GM23248 (cell line): ENCODE measurements around the gene ENO1. TPM values are rescaled to one million over a fixed set of nuclear protein-coding genes. Genes with fewer than 3 reads are reported as not detected.
"Not testable (repeated sequence)": the region's sequence is repeated elsewhere in the genome, so short reads cannot be mapped to it uniquely, and the experiment has no call there.

ENCODE experiments used
- DNase-seq: peaks from one replicate; pipeline ENCODE4 v3.0.0-alpha.2; 2015
- H2AFZ ChIP-seq: fragments of 200-600 bp; sonication (generic); 2 replicates; pipeline ENCODE4 v1.6.1; 2016; ENCODE audit warnings: antibody characterized with exemption
- H3F3A ChIP-seq: fragments of 200-600 bp; sonication (generic); 2 replicates; pipeline ENCODE4 v1.6.1; 2016; ENCODE audit warnings: mild to moderate bottlenecking, antibody characterized with exemption, mixed run types; ENCODE audit not compliant: insufficient read depth
- H3K27ac ChIP-seq: fragments of 200-600 bp; sonication (generic); 2 replicates; pipeline ENCODE4 v1.5.1; 2016; ENCODE audit warnings: mild to moderate bottlenecking
- H3K27me3 ChIP-seq: fragments of 200-600 bp; sonication (generic); replicated peaks from 2 replicates; pipeline ENCODE4 v1.6.1; 2016; ENCODE audit warnings: mild to moderate bottlenecking; ENCODE audit not compliant: insufficient read depth
- H3K36me3 ChIP-seq: fragments of 200-600 bp; sonication (generic); 2 replicates; pipeline ENCODE4 v1.6.1; 2016; ENCODE audit warnings: low read depth, mild to moderate bottlenecking
- H3K4me1 ChIP-seq: fragments of 200-600 bp; sonication (generic); 2 replicates; pipeline ENCODE4 v1.6.1; 2016; ENCODE audit warnings: mild to moderate bottlenecking; ENCODE audit not compliant: insufficient read depth
- H3K4me2 ChIP-seq: fragments of 200-600 bp; sonication (generic); one replicate; pipeline ENCODE4 v1.6.1; 2016; ENCODE audit warnings: mild to moderate bottlenecking; ENCODE audit not compliant: unreplicated experiment
- H3K4me3 ChIP-seq: fragments of 200-600 bp; sonication (generic); 2 replicates; pipeline ENCODE4 v1.5.1; 2016; ENCODE audit warnings: mild to moderate bottlenecking
- H3K79me2 ChIP-seq: fragments of 200-600 bp; sonication (generic); 2 replicates; pipeline ENCODE4 v1.6.1; 2016; ENCODE audit warnings: mild to moderate bottlenecking; ENCODE audit not compliant: insufficient read depth
- H3K9ac ChIP-seq: fragments of 200-600 bp; sonication (generic); 2 replicates; pipeline ENCODE4 v1.6.1; 2016; ENCODE audit warnings: mild to moderate bottlenecking
- H3K9me2 ChIP-seq: fragments of 200-600 bp; sonication (generic); 2 replicates; pipeline ENCODE4 v1.6.1; 2016; ENCODE audit warnings: mixed run types, mild to moderate bottlenecking, moderate library complexity; ENCODE audit not compliant: insufficient read depth
- H3K9me3 ChIP-seq: fragments of 200-600 bp; sonication (generic); one replicate; pipeline ENCODE4 v1.6.1; 2017; ENCODE audit warnings: low read depth
- H4K20me1 ChIP-seq: fragments of 200-600 bp; sonication (generic); 2 replicates; pipeline ENCODE4 v1.6.0; 2016; ENCODE audit not compliant: insufficient read depth
- EZH2 ChIP-seq: fragments of 200-600 bp; sonication (generic); IDR thresholded peaks from 2 replicates; pipeline ENCODE4 v1.6.1; 2018; ENCODE audit warnings: antibody characterized with exemption, mild to moderate bottlenecking; ENCODE audit not compliant: insufficient read depth, poor library complexity, severe bottlenecking
- EZH2phosphoT487 ChIP-seq: fragments of 200-600 bp; sonication (generic); IDR thresholded peaks from 2 replicates; pipeline ENCODE4 v1.6.1; 2018; ENCODE audit warnings: antibody characterized with exemption, moderate library complexity, mild to moderate bottlenecking, low read depth; ENCODE audit not compliant: insufficient read depth
- WGBS, 2 experiments: methylation state at CpG; one replicate each; pipeline ENCODE4 v1.1.6; 2015 to 2017; ENCODE audit warnings: low lambda C conversion rate in 2 of 2, low coverage in 1 of 2; ENCODE audit errors: missing lambda C conversion rate in 2 of 2; 5-methylcytosine and 5-hydroxymethylcytosine counted together
- in situ Hi-C: fragments of 300-500 bp; cut with MboI; formaldehyde crosslinking; loops from 2 replicates; pipeline ENCODE4 v1.15.0; 2020
- polyA plus RNA-seq: library from polyadenylated mRNA; unstranded; fragments of >200 nt; fragmentation: Nextera tagmentation; extraction: Ambion mirVana; gene quantifications from 2 replicates; pipeline ENCODE4 v1.2.1, GENCODE V29; 2016
- total RNA-seq: library from RNA; depleted of rRNA; stranded (reverse); fragments of >200 nt; shearing (Covaris generic); gene quantifications from 2 replicates; pipeline ENCODE4 v1.2.3, GENCODE V29; 2014

ENO1 gene
- total and polyA plus RNA-seq, 2 experiments from 2014 or later = 2,185 to 2,304 TPM

GRCh38 chr1:8839990-8840389 lies 38.5 kb downstream of the ENO1 start:
- H3K27ac ChIP-seq = no peak overlapping the region
- H3K27me3 ChIP-seq = no peaks in the 10 kb centered on the region
- no peaks in the 10 kb centered on the region for H3K79me2 ChIP-seq
- H3K9me2 ChIP-seq = no peaks in the 10 kb centered on the region
- H3K36me3 ChIP-seq = no peaks in the 10 kb centered on the region
- H2AFZ ChIP-seq = no peak overlapping the region
- WGBS, 2 experiments = 89 to 94% methylated on average over 7 of the region's 7 CpGs
- no peak overlapping the region for H3K4me2 ChIP-seq
- no peaks in the 10 kb centered on the region for H3K9me3 ChIP-seq
- H3F3A ChIP-seq = no peaks in the 10 kb centered on the region
- no peaks in the 10 kb centered on the region for H4K20me1 ChIP-seq
- H3K4me3 ChIP-seq = no peak overlapping the region
- TF ChIP-seq EZH2phosphoT487 (no peak), EZH2 (no peak)
- in situ Hi-C loops = loop anchor here (25.0 kb wide), 1 partner anchor 278 kb away; no protein-coding TSS in a partner anchor
- DNase-seq = no peak
- H3K9ac ChIP-seq = no peak overlapping the region
- H3K4me1 ChIP-seq = peaks cover 9% of the 10 kb centered on the region

- peak overlapping the region; percentile 38; the same call in 1 of the 2 replicates for H3K9ac ChIP-seq
- no peaks in the 10 kb centered on the region for H3K9me2 ChIP-seq
- H3K4me3 ChIP-seq = peak overlapping the region; percentile 38
- H3K36me3 ChIP-seq = no peaks in the 10 kb centered on the region
- H3K4me2 ChIP-seq = peak overlapping the region; percentile 62
- H4K20me1 ChIP-seq = no peaks in the 10 kb centered on the region
- H3K27me3 ChIP-seq = no peaks in the 10 kb centered on the region
- in situ Hi-C loops = loop anchor here (25.0 kb wide), 1 partner anchor 274 kb away; no protein-coding TSS in a partner anchor
- WGBS, 2 experiments = 17 to 28% methylated on average over 14 of the region's 14 CpGs
- peak; percentile 57 for DNase-seq
- peaks cover 9% of the 10 kb centered on the region for H3K4me1 ChIP-seq
- TF ChIP-seq EZH2phosphoT487 (no peak), EZH2 (no peak)
- no peaks in the 10 kb centered on the region for H3F3A ChIP-seq
- no peak overlapping the region for H3K27ac ChIP-seq
- H3K9me3 ChIP-seq = no peaks in the 10 kb centered on the region
- peak overlapping the region; percentile 80 for H2AFZ ChIP-seq
- H3K79me2 ChIP-seq = no peaks in the 10 kb centered on the region
These were observed 42.4 kb downstream of the ENO1 start for GRCh38 chr1:8835941-8836643.

- 77 to 81% methylated on average over 4 of the region's 4 CpGs for WGBS, 2 experiments
- DNase-seq = peak; percentile 36
These were observed 47.1 kb downstream of the ENO1 start for GRCh38 chr1:8831340-8831739.

GRCh38 chr1:8830732-8831131 lies 47.8 kb downstream of the ENO1 start:
- not testable (repeated sequence) for H3K4me1 ChIP-seq, H3F3A ChIP-seq, H3K4me2 ChIP-seq, H3K79me2 ChIP-seq, H4K20me1 ChIP-seq, H3K9me3 ChIP-seq, H3K27ac ChIP-seq, H3K9me2 ChIP-seq, H3K4me3 ChIP-seq, H3K9ac ChIP-seq, H3K36me3 ChIP-seq, H2AFZ ChIP-seq, H3K27me3 ChIP-seq, DNase-seq
- 86% methylated on average over 10 of the region's 10 CpGs for WGBS, 2 experiments
- in situ Hi-C loops = loop anchor here (25.0 kb wide), 1 partner anchor 268 kb away; no protein-coding TSS in a partner anchor

More at GRCh38 chr1:8831340-8831739, 47.1 kb downstream of the ENO1 start:
- Histone ChIP-seq H3K9me2 (no peaks in the 10 kb centered on the region), H3K4me3 (no peak overlapping the region), H3F3A (no peaks in the 10 kb centered on the region), H3K4me1 (peaks cover 9% of the 10 kb centered on the region), H3K79me2 (no peaks in the 10 kb centered on the region), H2AFZ (no peak overlapping the region), H3K27me3 (no peaks in the 10 kb centered on the region), H3K9me3 (no peaks in the 10 kb centered on the region), H3K36me3 (no peaks in the 10 kb centered on the region), H3K27ac (no peak overlapping the region), H4K20me1 (no peaks in the 10 kb centered on the region), H3K9ac (no peak overlapping the region), H3K4me2 (no peak overlapping the region)
- TF ChIP-seq EZH2phosphoT487 (no peak), EZH2 (no peak)
- in situ Hi-C loops = loop anchor here (25.0 kb wide), 1 partner anchor 269 kb away; no protein-coding TSS in a partner anchor
